Osteocyte (in vitro differentiated cells): ENCODE measurements around the gene TMEM242. TPM values are rescaled to one million over a fixed set of nuclear protein-coding genes. Genes with fewer than 3 reads are reported as not detected.

Source experiments
- DNase-seq: peaks from one replicate; pipeline ENCODE4 v3.0.0; 2021; ENCODE audit warnings: mixed read lengths; ENCODE audit not compliant: unreplicated experiment; ENCODE audit errors: extremely low spot score
- H3K27ac Mint-ChIP-seq: one replicate; pipeline ENCODE4 v1.8.0; 2021; ENCODE audit warnings: mild to moderate bottlenecking, mixed read lengths; ENCODE audit not compliant: unreplicated experiment
- H3K27me3 Mint-ChIP-seq: one replicate; pipeline ENCODE4 v1.8.0; 2021; ENCODE audit warnings: mixed read lengths; ENCODE audit not compliant: unreplicated experiment
- H3K36me3 Mint-ChIP-seq: one replicate; pipeline ENCODE4 v1.8.0; 2021; ENCODE audit warnings: mixed read lengths; ENCODE audit not compliant: unreplicated experiment
- H3K4me1 Mint-ChIP-seq: one replicate; pipeline ENCODE4 v1.8.0; 2021; ENCODE audit warnings: mixed read lengths; ENCODE audit not compliant: unreplicated experiment
- H3K4me3 Mint-ChIP-seq: one replicate; pipeline ENCODE4 v1.8.0; 2021; ENCODE audit warnings: mild to moderate bottlenecking, moderate library complexity, mixed read lengths; ENCODE audit not compliant: unreplicated experiment
- H3K9me3 Mint-ChIP-seq: one replicate; pipeline ENCODE4 v1.8.0; 2021; ENCODE audit warnings: mixed read lengths; ENCODE audit not compliant: unreplicated experiment
- total RNA-seq: library from RNA; stranded (reverse); gene quantifications from 2 replicates; pipeline ENCODE4 v1.2.1, GENCODE V29; 2021
- TF ChIP-seq, protein P1 (sequence below): fragments of 200-600 bp; sonication (generic); IDR thresholded peaks from 2 replicates; pipeline ENCODE4 v1.5.0; 2021; ENCODE audit warnings: antibody characterized with exemption, mild to moderate bottlenecking, moderate library complexity

TMEM242 gene
- total RNA-seq, 1 donor from 2014 or later, result 12.7 TPM

DNA sequence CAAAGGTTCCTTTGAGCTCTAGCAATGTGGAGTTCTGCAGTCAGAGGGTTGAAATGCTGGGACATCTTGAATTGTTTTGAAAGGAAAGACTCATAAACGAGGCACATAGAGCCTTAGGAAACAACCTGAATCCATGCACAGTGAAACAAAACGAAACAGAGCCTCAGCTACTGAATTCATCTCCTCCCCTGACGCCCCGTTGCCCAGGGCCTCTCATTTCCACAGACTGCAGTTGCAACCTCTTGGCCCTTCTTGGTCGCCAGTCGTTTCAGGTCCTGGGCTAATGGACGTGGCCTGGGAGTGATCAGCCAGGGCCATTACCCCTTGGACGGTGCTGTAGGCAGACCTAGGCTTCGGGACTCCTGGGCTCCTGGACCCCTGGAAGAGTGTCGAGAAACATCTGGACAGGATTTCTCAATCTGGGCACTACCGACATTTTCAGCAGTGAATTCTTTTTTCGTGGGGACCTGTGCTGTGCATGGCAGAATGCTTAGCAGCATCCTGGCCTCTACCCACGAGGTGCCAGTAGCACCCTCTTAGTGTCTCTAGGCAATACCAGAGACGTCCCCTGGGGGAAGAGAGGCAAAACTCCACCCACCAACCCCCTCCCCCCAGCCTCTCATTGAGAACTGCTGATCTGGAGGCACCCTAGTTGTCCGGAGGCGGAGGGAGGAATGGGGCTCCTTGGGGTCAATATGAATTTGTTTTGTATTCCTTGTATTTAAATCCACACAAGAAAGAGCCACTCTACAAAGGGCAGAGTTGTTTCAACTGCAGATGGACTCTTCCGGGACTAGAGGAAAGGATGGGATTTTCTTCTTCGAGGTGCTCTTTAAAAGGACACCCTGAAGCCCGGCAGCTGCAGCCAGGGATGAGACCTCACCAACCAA, 50.2 kb downstream of the TMEM242 start:
- DNase-seq, result no peak
- Mint-ChIP-seq H3K4me1 (peaks cover 12% of the 10 kb centered on the region), H3K4me3 (no peak overlapping the region)

DNA sequence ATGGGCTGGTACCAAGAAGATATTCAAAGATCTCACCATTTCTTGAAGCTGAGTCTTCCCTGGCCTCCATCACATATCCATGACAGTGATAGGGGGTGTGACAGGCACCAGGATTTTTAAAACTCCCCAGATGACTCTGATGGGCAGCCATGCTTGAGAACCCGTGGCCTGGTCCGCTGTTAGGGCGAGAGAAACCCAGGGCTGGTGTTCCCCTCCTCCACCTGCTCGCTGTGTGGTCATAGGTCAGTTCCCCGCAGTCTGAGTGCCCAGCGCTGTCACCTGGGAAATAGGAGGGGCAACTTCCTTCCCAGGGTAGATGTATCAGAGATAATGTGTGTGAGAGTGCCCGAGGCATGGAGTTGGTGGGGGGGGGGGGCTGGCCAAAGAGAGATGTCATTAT, 50.9 kb downstream of the TMEM242 start:
- H3K27ac Mint-ChIP-seq, result no peak overlapping the region
- DNase-seq, result no peak
- TF ChIP-seq, protein P1, sequence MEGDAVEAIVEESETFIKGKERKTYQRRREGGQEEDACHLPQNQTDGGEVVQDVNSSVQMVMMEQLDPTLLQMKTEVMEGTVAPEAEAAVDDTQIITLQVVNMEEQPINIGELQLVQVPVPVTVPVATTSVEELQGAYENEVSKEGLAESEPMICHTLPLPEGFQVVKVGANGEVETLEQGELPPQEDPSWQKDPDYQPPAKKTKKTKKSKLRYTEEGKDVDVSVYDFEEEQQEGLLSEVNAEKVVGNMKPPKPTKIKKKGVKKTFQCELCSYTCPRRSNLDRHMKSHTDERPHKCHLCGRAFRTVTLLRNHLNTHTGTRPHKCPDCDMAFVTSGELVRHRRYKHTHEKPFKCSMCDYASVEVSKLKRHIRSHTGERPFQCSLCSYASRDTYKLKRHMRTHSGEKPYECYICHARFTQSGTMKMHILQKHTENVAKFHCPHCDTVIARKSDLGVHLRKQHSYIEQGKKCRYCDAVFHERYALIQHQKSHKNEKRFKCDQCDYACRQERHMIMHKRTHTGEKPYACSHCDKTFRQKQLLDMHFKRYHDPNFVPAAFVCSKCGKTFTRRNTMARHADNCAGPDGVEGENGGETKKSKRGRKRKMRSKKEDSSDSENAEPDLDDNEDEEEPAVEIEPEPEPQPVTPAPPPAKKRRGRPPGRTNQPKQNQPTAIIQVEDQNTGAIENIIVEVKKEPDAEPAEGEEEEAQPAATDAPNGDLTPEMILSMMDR, result no peak
- no peaks in the 10 kb centered on the region for H3K9me3 Mint-ChIP-seq
- peaks cover 12% of the 10 kb centered on the region for H3K4me1 Mint-ChIP-seq
- no peak overlapping the region for H3K4me3 Mint-ChIP-seq
- H3K36me3 Mint-ChIP-seq, result no peaks in the 10 kb centered on the region
- no peaks in the 10 kb centered on the region for H3K27me3 Mint-ChIP-seq

More for the DNA sequence above, 50.2 kb downstream of the TMEM242 start:
- no peaks in the 10 kb centered on the region for H3K27me3 Mint-ChIP-seq
- TF ChIP-seq, protein P1, result no peak
- H3K36me3 Mint-ChIP-seq, result no peaks in the 10 kb centered on the region
- H3K9me3 Mint-ChIP-seq, result no peaks in the 10 kb centered on the region
- no peak overlapping the region for H3K27ac Mint-ChIP-seq

DNA sequence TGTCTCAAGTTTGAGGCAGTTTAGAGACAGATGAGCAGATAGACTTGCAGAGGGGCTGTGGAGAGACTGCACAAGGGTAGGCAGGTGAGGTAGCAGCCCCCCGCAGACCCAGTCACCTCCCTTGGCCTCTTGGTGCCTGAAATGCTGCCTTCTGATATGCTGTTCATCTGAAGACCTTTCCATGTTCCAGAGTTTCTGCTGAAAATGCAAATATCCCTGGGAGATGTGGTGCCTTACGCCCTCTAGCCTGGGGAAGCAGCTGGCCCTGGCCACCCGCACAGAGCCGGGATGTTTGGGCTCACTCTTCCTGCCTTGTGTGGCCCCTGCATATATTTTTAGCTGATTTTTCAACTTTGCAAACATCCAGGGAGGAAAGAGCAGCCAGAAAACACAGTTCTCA, 51.4 kb downstream of the TMEM242 start:
- Mint-ChIP-seq H3K27me3 (no peaks in the 10 kb centered on the region), H3K4me3 (no peak overlapping the region), H3K36me3 (no peaks in the 10 kb centered on the region), H3K4me1 (peaks cover 12% of the 10 kb centered on the region), H3K27ac (no peak overlapping the region), H3K9me3 (no peaks in the 10 kb centered on the region)
- DNase-seq, result no peak
- TF ChIP-seq, protein P1, result no peak

DNA sequence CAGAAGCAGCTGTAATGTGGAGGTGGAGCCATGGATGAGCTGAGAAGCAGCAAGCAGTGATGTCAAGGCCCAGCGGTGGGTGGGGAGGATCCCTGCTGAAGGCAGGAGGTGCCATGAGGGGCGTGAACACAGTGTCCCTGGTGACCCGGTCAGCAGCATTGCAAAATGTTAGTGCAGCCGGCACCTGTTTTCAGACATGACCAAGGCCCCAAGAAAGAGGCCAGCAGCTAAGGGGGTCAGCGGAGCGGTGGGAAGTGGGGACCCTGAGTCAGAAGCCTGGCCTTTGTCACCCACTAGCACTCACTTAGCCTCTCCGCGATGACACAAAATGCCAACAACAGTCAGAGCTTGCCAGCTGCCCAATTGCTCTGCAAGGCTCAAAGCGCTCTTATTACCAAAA, 51.9 kb downstream of the TMEM242 start:
- Mint-ChIP-seq H3K36me3 (no peaks in the 10 kb centered on the region), H3K27ac (no peak overlapping the region), H3K9me3 (no peaks in the 10 kb centered on the region), H3K27me3 (no peaks in the 10 kb centered on the region), H3K4me1 (peaks cover 12% of the 10 kb centered on the region), H3K4me3 (no peak overlapping the region)
- TF ChIP-seq, protein P1, result no peak
- no peak for DNase-seq

DNA sequence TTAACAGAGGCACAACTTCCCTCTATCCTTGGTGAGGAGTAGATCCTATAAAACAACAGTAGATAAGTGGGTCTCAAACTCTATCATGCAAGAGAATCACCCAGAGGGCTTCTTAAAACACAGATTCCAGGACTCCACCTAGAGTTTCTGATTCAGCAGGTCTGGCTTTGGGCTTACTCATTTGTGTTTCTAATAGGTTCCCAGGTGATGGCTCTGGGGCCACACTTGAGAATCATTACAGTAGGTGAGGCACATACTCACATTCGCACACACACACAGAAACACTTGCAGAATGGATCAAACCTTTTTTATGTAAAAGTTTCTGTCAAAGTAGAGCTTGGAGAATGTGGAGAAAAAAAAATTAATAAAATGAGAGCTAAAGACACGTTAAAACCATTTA, 52.4 kb downstream of the TMEM242 start:
- H3K36me3 Mint-ChIP-seq, result no peaks in the 10 kb centered on the region
- no peaks in the 10 kb centered on the region for H3K27me3 Mint-ChIP-seq
- no peaks in the 10 kb centered on the region for H3K9me3 Mint-ChIP-seq
- DNase-seq, result no peak
- no peak overlapping the region for H3K4me3 Mint-ChIP-seq
- no peak overlapping the region for H3K27ac Mint-ChIP-seq
- TF ChIP-seq, protein P1, result no peak
- H3K4me1 Mint-ChIP-seq, result peaks cover 12% of the 10 kb centered on the region
